GM10266 (cell line): ENCODE results near the gene NAB1.

Source experiments
- DNase-seq: peaks from one replicate; pipeline ENCODE4 v3.0.0; 2012; ENCODE audit errors: extremely low spot score
- CTCF ChIP-seq: IDR thresholded peaks from 2 replicates; pipeline ENCODE4 v1.5.1; 2012; ENCODE audit warnings: mild to moderate bottlenecking, low read depth; ENCODE audit not compliant: control insufficient read depth, insufficient read depth; ENCODE audit errors: missing control alignments

NAB1 gene

GRCh38 chr2:190717764-190718651, 69.1 kb downstream of the NAB1 start:
- DNase-seq, result no peak

DNA sequence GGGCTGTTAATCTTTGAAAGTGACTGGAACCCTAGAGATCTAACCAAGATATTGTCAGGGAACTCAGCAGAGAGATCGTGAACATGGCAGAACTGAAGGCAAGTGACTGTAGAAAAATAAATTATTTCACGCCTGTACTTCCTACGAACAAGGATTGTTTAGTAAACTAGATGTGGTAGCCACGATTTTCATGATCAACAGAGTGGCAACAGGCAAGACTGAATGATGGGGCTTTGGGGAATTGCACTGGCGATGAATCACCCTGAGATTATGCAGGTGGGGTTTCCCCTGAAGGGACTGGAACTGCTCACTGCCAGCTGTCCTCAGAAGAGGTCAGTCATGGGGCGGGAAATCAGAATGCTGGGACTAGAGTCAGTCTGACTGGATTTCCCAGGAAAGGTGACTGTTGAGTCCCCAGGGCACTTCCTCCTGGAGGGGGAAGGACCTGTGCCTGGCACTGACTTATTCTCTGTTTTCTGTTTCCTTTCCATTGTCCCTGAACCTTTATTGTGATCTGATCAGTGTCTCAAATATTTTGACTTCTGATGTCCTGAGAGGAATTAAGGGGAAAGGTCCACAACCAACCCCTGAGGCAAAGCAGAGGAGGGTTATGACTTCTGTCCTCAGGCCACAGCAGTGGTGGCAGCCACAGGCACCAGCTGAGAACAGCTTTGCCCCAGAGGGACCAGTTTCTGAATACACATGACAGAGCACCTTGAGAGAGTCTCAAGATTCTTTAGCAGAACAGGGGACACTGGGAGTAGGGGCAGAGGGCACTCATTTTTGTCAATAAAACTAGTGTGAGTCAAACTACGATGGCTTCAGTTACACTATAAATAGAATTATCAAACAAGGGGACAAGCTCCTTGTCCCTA, 70.0 kb downstream of the NAB1 start:
- TF ChIP-seq CTCF, result peak; percentile 21
- peak; percentile 50 for DNase-seq

More at GRCh38 chr2:190717764-190718651, 69.1 kb downstream of the NAB1 start:
- no peak for TF ChIP-seq CTCF

DNA sequence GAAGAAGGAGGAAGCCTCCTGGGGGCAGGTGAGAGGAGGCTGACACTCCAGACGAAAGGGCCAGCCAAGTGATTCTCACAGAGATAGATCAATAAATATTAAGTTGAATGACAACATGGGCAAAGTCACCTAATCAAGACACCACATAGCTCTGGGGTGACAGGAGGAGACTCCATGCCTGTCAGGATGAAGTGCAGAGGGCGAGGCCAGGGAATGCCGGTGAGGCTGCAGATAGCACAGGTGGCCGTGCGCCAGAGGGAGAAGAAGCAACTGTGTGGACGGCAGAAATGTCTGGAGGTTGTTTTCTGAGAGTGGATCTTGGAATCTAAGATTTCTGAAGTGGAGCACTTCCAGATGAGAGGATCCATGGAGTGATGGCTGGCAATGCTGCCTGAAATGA, 71.4 kb downstream of the NAB1 start:
- no peak for DNase-seq
- no peak for TF ChIP-seq CTCF

GRCh38 chr2:190720691-190721090, 71.8 kb downstream of the NAB1 start:
- TF ChIP-seq CTCF, result no peak
- no peak for DNase-seq

GRCh38 chr2:190722061-190722759, 73.3 kb downstream of the NAB1 start:
- peak; percentile 41 for DNase-seq
- TF ChIP-seq CTCF, result no peak

GRCh38 chr2:190722835-190723234, 74.0 kb downstream of the NAB1 start:
- no peak for TF ChIP-seq CTCF

More at GRCh38 chr2:190722835-190723234, 74.0 kb downstream of the NAB1 start:
- DNase-seq, result no peak
